Left ventricle myocardium inferior (tissue), 1 donor: ENCODE data around the gene ST3GAL3. TPM values are rescaled to one million over a fixed set of nuclear protein-coding genes. Genes with fewer than 3 reads are reported as not detected.

ENCODE experiments used
- DNase-seq: peaks from one replicate; pipeline ENCODE4 v3.0.0-alpha.2; 2020
- H3K27ac ChIP-seq: fragments of 200-600 bp; replicated peaks from 2 replicates; pipeline ENCODE4 v1.8.0; 2021
- H3K27me3 ChIP-seq: fragments of 200-600 bp; 2 replicates; pipeline ENCODE4 v1.8.0; 2021; ENCODE audit warnings: low read depth
- H3K36me3 ChIP-seq: fragments of 200-600 bp; 2 replicates; pipeline ENCODE4 v1.8.0; 2021
- H3K4me1 ChIP-seq: fragments of 200-600 bp; 2 replicates; pipeline ENCODE4 v1.8.0; 2021
- H3K4me3 ChIP-seq: fragments of 200-600 bp; 2 replicates; pipeline ENCODE4 v1.8.0; 2021; ENCODE audit warnings: mild to moderate bottlenecking, moderate library complexity
- H3K9me3 ChIP-seq: fragments of 200-600 bp; replicated peaks from 2 replicates; pipeline ENCODE4 v1.8.0; 2021
- intact Hi-C: fragments of 100-400 bp; cut with micrococcal nuclease; formaldehyde crosslinking; loops from one replicate; pipeline ENCODE4 v1.11.0; 2022
- total RNA-seq: library from RNA; stranded (reverse); fragmentation: NEBNext Ultra II Directional; extraction: Animal tissue kit (Norgen Biotek cat#: 25700); gene quantifications from one replicate; pipeline ENCODE4 v1.2.1, GENCODE V29; 2021
- TF ChIP-seq, protein P1 (sequence below): fragments of 200-600 bp; IDR thresholded peaks from 2 replicates; pipeline ENCODE4 v1.8.0; 2021; ENCODE audit warnings: antibody characterized with exemption, mild to moderate bottlenecking, borderline replicate concordance
- donor health status: DM: no; HTN: yes; CAD: no; lungs with severe emphysema.

ST3GAL3 gene
- total RNA-seq, 1 donor from 2014 or later = 29.9 TPM

DNA sequence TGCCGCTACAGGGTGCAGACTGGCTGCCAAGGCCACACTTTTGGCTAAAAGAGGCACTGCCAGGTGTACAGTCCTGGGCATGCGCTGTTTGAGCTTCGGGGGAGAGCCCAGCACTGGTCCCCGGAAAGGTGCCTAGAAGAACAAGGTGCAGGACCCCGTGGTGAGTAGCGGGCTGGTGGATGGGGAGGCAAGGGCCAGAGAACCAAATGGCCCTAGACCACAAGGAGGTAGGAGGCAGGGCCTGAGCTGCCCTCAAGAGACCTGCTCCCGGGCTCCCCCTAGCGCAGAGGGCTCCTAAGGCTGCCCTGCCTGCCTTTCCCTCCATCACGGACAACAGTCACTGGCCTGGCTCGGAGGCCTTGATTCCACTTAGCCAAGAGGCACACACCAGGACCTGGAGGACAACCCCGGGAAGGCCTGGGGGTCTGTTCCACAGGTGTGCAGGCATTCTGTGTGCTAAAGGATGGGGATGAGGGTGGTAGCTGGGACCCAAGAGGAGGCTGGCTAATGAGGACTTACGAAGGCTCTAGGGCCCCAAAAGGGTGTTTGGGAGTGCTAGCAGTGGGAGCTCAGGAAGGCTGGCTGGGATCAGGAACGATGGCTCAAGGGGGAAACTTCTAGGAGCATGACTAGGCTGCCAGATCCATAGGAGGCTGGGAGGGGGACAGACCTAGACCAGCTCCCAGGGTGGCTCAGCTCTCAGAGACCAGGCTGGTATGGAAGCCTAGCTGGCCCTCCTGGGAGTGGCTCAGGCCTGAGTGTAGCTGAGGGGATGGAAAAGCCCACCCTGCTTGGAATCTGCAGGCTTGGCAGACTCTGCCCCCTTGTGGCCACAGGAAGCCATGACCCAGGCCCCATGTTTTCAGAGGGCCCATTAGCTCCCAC is 227.0 kb downstream of the ST3GAL3 start:
- Histone ChIP-seq H3K9me3 (no peaks in the 10 kb centered on the region), H3K4me1 (peaks cover 44% of the 10 kb centered on the region), H3K36me3 (no peaks in the 10 kb centered on the region), H3K27ac (no peak overlapping the region), H3K27me3 (peaks cover 40% of the 10 kb centered on the region), H3K4me3 (peak overlapping the region; percentile 59)
- TF ChIP-seq, protein P1, sequence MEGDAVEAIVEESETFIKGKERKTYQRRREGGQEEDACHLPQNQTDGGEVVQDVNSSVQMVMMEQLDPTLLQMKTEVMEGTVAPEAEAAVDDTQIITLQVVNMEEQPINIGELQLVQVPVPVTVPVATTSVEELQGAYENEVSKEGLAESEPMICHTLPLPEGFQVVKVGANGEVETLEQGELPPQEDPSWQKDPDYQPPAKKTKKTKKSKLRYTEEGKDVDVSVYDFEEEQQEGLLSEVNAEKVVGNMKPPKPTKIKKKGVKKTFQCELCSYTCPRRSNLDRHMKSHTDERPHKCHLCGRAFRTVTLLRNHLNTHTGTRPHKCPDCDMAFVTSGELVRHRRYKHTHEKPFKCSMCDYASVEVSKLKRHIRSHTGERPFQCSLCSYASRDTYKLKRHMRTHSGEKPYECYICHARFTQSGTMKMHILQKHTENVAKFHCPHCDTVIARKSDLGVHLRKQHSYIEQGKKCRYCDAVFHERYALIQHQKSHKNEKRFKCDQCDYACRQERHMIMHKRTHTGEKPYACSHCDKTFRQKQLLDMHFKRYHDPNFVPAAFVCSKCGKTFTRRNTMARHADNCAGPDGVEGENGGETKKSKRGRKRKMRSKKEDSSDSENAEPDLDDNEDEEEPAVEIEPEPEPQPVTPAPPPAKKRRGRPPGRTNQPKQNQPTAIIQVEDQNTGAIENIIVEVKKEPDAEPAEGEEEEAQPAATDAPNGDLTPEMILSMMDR = peak; percentile 84
- DNase-seq = peak; percentile 42
- intact Hi-C loops = no loop called here

DNA sequence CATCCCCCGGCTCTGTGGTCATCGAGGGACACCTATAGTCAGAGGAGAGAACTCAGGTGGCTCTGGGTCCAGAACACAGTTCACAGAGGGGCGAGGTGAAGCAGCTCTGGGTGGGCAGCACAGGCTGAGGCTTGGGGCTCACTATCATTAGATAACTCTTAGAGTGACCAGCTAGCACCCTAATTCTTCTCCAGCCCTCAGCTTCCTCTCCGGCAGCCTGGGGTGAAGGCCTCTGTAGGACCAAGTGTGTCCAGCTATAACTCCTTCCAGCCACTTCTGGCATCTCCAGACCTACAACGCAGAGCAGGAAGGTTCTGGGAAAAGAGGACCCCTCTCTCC is 227.6 kb downstream of the ST3GAL3 start:
- intact Hi-C loops = loop anchor here (5.0 kb wide), 1 partner anchor 168 kb away; no protein-coding TSS in a partner anchor
- TF ChIP-seq, protein P1 = no peak
- Histone ChIP-seq H3K4me3 (no peak overlapping the region), H3K36me3 (no peaks in the 10 kb centered on the region), H3K9me3 (no peaks in the 10 kb centered on the region), H3K27ac (no peak overlapping the region), H3K4me1 (peaks cover 48% of the 10 kb centered on the region), H3K27me3 (peaks cover 40% of the 10 kb centered on the region)
- no peak for DNase-seq

DNA sequence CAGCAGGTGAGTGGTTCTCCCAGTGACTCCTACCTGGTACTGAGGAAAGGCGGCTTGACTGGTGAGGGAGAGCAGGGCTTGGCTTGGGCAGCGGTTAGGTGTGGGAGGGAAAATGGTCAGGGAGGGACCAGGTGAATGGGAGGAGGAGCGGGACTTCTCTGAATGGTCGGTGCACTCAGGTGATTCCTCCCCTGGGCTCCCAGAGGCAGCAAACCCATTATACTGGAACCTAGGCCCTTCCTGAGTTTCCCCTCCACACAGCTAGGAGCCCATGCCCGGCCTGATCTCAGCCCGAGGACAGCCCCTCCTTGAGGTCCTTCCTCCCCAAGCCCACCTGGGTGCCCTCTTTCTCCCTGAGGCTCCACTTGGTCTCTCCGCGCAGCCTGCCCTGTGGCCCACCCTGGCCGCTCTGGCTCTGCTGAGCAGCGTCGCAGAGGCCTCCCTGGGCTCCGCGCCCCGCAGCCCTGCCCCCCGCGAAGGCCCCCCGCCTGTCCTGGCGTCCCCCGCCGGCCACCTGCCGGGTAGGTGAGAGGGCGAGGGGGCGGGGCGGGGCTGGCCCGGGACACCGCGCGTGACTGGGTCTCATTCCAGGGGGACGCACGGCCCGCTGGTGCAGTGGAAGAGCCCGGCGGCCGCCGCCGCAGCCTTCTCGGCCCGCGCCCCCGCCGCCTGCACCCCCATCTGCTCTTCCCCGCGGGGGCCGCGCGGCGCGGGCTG is 228.5 kb downstream of the ST3GAL3 start:
- TF ChIP-seq, protein P1 = no peak
- peaks cover 48% of the 10 kb centered on the region for H3K4me1 ChIP-seq
- no peak for DNase-seq
- peak overlapping the region; percentile 62 for H3K4me3 ChIP-seq
- no peaks in the 10 kb centered on the region for H3K9me3 ChIP-seq
- peaks cover 40% of the 10 kb centered on the region for H3K27me3 ChIP-seq
- intact Hi-C loops = loop anchor here (5.0 kb wide), 1 partner anchor 169 kb away; no protein-coding TSS in a partner anchor
- H3K36me3 ChIP-seq = no peaks in the 10 kb centered on the region
- no peak overlapping the region for H3K27ac ChIP-seq

DNA sequence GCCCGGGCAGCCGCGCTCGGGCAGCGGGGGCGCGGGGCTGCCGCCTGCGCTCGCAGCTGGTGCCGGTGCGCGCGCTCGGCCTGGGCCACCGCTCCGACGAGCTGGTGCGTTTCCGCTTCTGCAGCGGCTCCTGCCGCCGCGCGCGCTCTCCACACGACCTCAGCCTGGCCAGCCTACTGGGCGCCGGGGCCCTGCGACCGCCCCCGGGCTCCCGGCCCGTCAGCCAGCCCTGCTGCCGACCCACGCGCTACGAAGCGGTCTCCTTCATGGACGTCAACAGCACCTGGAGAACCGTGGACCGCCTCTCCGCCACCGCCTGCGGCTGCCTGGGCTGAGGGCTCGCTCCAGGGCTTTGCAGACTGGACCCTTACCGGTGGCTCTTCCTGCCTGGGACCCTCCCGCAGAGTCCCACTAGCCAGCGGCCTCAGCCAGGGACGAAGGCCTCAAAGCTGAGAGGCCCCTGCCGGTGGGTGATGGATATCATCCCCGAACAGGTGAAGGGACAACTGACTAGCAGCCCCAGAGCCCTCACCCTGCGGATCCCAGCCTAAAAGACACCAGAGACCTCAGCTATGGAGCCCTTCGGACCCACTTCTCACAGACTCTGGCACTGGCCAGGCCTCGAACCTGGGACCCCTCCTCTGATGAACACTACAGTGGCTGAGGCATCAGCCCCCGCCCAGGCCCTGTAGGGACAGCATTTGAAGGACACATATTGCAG is 229.3 kb downstream of the ST3GAL3 start:
- H3K4me3 ChIP-seq = peak overlapping the region; percentile 62
- H3K27me3 ChIP-seq = peaks cover 40% of the 10 kb centered on the region
- H3K4me1 ChIP-seq = peaks cover 48% of the 10 kb centered on the region
- DNase-seq = peak; percentile 26
- TF ChIP-seq, protein P1 = no peak
- no peaks in the 10 kb centered on the region for H3K9me3 ChIP-seq
- no peaks in the 10 kb centered on the region for H3K36me3 ChIP-seq
- intact Hi-C loops = loop anchor here (5.0 kb wide), 1 partner anchor 169 kb away; no protein-coding TSS in a partner anchor
- no peak overlapping the region for H3K27ac ChIP-seq

DNA sequence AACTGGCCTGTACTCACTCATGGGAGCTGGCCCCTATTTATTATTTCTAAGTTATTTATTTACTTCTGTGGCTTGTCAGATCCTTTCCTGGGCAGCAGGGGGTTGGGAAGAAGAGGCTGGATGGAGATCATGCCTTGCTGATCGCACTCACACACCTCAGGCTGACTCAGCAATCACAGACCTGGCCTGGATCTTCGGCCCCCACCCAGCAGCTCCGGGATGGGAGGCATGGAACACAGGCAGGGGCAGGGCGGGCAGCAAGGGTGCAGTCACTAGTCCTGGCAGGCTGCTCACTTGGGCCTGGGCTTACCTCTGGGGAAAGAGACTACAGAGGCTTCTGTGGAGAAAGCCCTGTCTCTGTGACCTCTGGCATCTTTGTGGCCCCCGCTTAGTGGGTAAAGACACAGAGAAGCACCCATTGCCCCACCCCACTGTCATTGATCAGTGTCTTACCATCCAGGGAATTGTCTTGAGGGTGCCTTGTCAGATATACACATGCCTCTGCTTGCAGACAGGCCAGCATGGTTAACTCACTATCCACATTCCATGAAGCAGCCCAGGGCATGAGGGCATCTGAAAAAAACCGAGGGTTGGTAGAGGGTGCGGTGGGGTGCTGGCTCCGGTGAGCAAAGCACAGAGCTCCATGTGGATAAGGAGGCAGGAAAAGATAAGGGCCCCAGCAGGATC is 230.0 kb downstream of the ST3GAL3 start:
- peaks cover 48% of the 10 kb centered on the region for H3K4me1 ChIP-seq
- H3K9me3 ChIP-seq = no peaks in the 10 kb centered on the region
- no peak overlapping the region for H3K4me3 ChIP-seq
- H3K27ac ChIP-seq = no peak overlapping the region
- TF ChIP-seq, protein P1 = no peak
- no peaks in the 10 kb centered on the region for H3K36me3 ChIP-seq
- no peak for DNase-seq
- intact Hi-C loops = loop anchor here (5.0 kb wide), 1 partner anchor 170 kb away; no protein-coding TSS in a partner anchor
- H3K27me3 ChIP-seq = peaks cover 40% of the 10 kb centered on the region
